HG02759 (cell line): ENCODE measurements around the gene SLCO4C1.
A peak's percentile ranks its signal among the peaks of the same experiment; 100 is the strongest.
"Not testable (repeated sequence)": the region's sequence is repeated elsewhere in the genome, so short reads cannot be mapped to it uniquely, and the experiment has no call there.

Experiments
- ATAC-seq: cut with Tn5 transposase; IDR thresholded peaks from one replicate; pipeline ENCODE4 v1.9.1; 2021; ENCODE audit warnings: mild to moderate bottlenecking, moderate library complexity; ENCODE audit not compliant: unreplicated experiment

The SLCO4C1 gene, protein sequence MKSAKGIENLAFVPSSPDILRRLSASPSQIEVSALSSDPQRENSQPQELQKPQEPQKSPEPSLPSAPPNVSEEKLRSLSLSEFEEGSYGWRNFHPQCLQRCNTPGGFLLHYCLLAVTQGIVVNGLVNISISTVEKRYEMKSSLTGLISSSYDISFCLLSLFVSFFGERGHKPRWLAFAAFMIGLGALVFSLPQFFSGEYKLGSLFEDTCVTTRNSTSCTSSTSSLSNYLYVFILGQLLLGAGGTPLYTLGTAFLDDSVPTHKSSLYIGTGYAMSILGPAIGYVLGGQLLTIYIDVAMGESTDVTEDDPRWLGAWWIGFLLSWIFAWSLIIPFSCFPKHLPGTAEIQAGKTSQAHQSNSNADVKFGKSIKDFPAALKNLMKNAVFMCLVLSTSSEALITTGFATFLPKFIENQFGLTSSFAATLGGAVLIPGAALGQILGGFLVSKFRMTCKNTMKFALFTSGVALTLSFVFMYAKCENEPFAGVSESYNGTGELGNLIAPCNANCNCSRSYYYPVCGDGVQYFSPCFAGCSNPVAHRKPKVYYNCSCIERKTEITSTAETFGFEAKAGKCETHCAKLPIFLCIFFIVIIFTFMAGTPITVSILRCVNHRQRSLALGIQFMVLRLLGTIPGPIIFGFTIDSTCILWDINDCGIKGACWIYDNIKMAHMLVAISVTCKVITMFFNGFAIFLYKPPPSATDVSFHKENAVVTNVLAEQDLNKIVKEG

GRCh38 chr5:102296178-102296817 is at the start of gene SLCO4C1:
TSS of gene SLCO4C1 (minus strand) at chr5:102296284. CDS start at chr5:102296262, 22 bp downstream.
- ATAC-seq: peak; percentile 95

- no peak for ATAC-seq
Measured at GRCh38 chr5:102341681-102342288, 45.7 kb upstream of the SLCO4C1 start.

GRCh38 chr5:102324714-102325113 is 28.6 kb upstream of the SLCO4C1 start:
- ATAC-seq: no peak

GRCh38 chr5:102318801-102319200 is 22.7 kb upstream of the SLCO4C1 start:
- not testable (repeated sequence) for ATAC-seq

- ATAC-seq: no peak
Measured at GRCh38 chr5:102314328-102314727, 18.2 kb upstream of the SLCO4C1 start.

- no peak for ATAC-seq
Measured at GRCh38 chr5:102313912-102314311, 17.8 kb upstream of the SLCO4C1 start.

- no peak for ATAC-seq
Measured at GRCh38 chr5:102312586-102313370, 16.7 kb upstream of the SLCO4C1 start.

DNA sequence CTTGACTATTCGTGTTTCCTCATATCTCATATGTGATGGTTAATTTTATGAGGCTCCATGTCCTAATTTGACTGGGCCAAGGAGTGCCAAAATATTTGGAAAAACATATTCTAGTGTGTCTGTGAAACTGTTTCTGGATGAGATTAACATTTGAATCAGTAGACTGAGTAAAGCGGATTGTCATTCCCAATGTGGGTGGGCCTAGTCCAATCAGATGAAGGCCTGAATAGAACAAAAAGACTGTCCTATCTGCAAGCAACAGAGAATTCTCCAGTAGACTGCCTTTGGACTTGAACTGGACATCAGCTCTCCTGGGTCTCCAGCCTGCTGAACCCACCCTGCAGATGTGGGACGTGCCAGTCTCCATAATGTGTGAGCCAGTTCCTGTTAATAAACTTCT is 13.5 kb upstream of the SLCO4C1 start:
- no peak for ATAC-seq

- peak; percentile 46 for ATAC-seq
Measured at GRCh38 chr5:102307232-102307631, 11.1 kb upstream of the SLCO4C1 start.

DNA sequence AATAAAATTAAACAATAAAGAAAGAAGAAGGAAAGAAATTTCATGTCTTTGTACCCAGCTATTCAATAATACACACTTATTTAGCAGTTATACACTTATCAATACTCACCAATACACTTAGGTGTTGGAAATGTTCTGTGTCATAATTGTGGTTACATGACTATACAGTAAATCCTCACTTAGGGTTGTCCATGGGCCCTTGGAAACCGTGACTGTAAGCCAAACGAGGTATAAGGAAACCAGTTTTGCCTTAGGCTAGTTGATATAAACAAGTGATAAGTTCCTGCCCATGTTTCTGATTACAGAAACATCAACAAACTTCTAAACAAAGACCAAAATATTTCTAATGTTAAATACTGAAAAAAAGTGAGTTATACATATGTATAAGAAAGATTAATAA is 10.0 kb upstream of the SLCO4C1 start:
- no peak for ATAC-seq

GRCh38 chr5:102295534-102296177 is 428 bp downstream of the SLCO4C1 start:
- ATAC-seq: peak; percentile 5

DNA sequence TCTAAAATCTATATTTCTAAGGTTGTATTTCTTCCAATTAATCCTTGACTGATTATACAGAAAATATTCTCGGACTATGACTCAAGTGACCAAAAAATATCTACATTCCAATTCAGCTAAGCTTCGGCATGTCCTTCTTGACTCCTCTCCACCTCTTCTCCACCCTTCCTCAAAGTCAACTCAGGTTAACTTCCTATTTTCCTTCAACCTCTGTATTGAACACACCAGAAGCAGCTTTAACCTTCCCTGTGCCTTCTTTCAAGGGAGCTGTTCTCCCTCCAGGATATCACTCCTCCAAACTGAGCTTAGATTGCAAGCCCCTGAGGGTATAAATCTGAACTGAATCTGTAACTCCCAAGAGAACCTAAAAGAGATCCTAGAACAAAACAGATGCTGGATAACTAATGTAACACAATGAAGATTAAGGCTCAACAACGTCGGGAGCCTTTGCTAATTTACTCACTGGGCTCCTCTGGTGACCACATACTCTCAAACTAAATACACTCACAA is 1.1 kb downstream of the SLCO4C1 start:
- no peak for ATAC-seq

GRCh38 chr5:102290004-102290403 is 6.1 kb downstream of the SLCO4C1 start:
- no peak for ATAC-seq

DNA sequence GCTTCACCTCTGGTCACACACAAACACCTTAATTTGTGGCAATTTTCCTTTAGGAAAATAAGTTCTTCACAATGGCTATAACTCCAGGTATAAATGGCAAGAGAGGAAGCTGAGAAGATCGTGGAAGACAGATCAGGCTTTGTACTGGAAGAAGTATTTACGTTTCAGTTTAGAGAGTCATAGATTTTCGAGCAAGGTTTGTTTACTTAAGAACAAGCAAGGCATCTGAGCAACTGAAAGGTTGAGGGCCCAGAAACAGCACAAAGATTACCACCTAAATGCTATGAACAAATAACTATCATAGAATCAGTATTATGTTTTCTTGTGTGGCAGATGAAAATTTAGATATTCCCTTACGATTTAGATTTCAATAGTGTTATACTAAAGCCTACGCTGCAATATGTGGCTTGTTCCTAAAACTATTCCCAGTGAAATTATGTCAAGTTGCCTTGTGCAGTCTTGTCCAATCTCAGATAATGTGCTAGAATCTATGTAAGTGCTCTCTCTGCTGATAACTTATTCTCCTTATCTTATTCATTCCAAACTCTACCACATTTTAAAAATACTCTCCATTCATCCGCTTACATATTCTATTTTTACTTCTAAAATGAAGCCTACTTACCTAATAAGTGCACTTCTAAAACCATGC is 6.7 kb downstream of the SLCO4C1 start:
- ATAC-seq: no peak

DNA sequence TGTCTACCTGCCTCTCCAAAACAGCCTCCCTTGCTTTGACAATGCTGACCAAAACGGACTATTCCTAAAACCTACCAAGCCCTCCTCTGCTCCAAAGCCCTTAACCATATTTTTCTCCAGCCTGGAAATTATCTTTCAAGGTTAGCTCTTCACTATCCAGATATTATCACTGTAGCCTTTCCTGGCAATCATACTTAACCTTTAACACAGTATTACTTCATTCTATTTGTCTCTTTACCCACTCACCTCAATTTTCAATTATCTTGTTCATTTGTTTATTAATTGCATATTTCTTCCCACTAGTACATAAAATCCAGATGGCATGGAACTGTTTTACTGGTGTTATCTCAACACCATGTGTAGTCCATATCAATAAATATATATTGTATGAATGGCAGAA is 7.5 kb downstream of the SLCO4C1 start:
- no peak for ATAC-seq

- ATAC-seq: no peak
Measured at GRCh38 chr5:102286476-102286875, 9.6 kb downstream of the SLCO4C1 start.

DNA sequence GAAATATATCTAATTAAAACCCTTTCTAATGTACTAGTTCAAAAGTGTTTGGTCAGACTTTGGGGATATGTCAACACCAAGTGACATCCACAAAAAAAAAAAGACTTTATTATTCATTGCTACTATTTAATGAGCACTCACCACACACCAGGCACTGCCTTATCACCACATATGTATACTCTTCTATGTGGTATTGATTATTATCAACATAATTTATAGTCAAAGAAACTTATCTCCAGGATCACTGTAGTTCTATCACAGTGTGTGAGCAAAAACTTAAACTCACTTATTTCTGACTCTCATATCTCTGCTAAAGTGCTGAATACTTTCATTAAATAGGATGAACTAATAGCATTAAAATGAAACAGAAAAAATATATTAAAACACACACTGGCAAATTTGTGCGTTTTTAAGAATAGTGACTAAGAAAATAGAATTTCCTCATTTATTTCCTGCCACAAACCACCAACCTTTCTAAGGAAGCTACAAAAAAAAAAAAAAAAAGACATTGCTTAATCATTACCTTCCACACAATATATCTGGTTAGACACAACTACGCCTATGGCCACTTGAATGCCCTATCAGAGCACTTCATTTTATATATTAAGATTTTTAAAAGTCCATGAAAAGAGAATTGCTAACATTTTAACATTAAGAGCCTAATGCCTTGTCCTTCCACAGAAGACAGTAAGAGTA is 12.8 kb downstream of the SLCO4C1 start:
- ATAC-seq: no peak

- ATAC-seq: no peak
Measured at GRCh38 chr5:102279711-102280110, 16.4 kb downstream of the SLCO4C1 start.

GRCh38 chr5:102278231-102278630 is 17.9 kb downstream of the SLCO4C1 start:
- ATAC-seq: no peak
